GM21723 (cell line): ENCODE measurements around the gene TUBB3.
A peak's percentile ranks its signal among the peaks of the same experiment; 100 is the strongest.

ENCODE experiments used
- ATAC-seq: cut with Tn5 transposase; IDR thresholded peaks from one replicate; pipeline ENCODE4 v1.9.1; 2021; ENCODE audit warnings: mild to moderate bottlenecking, moderate library complexity; ENCODE audit not compliant: unreplicated experiment

TUBB3 gene

GRCh38 chr16:89936508-89936907 is 13.4 kb downstream of the TUBB3 start:
- no peak for ATAC-seq

DNA sequence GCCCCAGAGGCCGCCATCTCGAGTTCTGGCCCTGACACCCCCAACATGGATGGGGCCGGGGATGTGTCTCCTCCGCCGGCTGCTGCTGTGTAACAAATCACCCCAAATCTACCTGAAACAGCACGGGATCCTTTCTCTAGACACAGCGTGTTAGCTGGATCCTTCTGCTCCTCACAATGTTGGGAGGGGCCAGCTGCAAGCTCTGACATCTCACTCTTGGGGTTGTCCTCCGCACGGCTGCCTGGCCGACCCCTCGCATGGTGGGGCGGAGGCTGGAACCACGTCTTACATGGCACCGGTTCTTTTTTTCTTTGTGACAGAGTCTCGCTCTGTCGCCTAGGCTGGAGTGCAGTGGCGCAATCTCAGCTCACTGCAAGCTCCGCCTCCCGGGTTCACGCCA is 13.8 kb downstream of the TUBB3 start:
- ATAC-seq = no peak

GRCh38 chr16:89938175-89938885 is 15.2 kb downstream of the TUBB3 start:
- no peak for ATAC-seq

DNA sequence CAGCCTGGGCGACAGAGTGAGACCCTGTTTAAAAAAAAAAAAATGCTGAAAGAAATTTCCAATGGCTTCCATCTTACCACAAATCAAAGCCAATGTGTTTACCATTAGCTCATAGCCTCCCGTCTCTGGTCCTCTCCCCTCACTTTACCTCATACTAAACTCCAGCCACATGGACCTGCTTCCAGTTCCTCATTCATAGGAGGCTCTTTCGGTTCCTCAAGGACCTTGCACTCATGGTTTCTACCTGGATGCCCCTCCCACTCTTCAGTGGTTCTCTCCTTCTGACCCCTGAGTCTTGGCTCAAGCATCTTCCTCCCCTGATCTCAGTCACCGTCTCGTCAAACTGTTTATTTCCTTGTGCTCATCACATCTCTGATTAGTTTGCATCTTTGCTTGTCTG is 21.6 kb downstream of the TUBB3 start:
- ATAC-seq = no peak

DNA sequence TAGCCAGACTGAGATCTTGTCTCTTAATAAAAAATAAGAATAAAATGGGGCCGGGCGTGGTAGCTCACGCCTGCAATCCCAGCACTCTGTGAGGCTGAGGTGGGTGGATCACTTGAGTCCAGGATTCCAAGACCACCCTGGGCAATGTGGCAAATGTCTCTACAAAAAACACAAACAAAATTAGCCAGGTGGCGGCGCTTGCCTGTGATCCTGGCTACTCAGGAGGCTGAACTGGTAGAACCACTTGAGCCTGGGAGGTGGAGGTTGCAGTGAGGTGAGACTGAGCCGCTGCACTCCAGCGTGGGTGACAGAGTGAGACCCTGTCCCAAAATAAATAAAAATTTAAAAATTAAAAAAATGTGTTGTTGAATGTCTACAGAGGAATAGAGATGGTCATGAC is 22.5 kb downstream of the TUBB3 start:
- ATAC-seq = no peak

DNA sequence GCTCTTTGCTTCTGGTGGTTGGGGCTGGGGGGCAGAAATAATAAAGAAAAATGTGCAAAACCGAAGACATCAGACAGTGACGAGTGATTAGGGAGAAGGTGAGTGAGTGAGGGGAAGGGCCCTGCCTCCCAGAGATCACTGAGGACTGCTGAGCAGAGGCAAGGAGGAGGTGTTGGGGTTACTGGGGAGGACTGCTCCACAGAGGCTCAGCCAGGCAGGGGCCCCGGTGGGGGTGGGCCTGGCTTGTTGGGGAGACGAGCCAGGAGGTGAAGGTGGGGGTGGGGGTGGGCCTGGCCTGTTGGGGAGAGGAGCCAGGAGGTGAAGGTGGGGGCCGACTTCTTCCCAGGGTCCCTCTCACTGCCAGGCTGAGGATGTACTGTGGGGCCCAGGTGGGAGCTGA is 23.4 kb downstream of the TUBB3 start:
- no peak for ATAC-seq

GRCh38 chr16:89949121-89949742 is 26.1 kb downstream of the TUBB3 start:
- ATAC-seq = no peak

DNA sequence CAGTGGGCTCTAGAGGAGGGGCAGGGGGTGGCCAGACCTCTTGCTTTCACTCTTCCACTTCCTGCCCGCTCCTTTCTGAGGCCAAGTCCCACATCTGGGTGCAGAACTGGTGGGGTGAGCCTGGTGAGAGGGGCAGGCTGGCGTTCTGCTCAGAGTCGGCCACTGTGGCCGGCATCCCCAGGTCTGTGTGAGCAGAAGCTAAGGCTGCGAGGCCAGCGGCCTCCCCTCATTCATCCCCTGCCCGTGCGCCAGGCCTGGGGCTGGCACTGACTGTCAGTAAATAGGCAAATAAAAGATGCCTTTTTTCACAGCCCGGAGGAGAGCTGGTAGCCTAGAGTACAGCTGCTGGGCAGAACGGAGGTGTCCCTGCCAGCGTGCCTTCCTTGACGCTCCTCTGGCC is 26.6 kb downstream of the TUBB3 start:
- no peak for ATAC-seq

GRCh38 chr16:89951509-89951908 is 28.4 kb downstream of the TUBB3 start:
- no peak for ATAC-seq

GRCh38 chr16:89952049-89952448 is 28.9 kb downstream of the TUBB3 start:
- no peak for ATAC-seq

DNA sequence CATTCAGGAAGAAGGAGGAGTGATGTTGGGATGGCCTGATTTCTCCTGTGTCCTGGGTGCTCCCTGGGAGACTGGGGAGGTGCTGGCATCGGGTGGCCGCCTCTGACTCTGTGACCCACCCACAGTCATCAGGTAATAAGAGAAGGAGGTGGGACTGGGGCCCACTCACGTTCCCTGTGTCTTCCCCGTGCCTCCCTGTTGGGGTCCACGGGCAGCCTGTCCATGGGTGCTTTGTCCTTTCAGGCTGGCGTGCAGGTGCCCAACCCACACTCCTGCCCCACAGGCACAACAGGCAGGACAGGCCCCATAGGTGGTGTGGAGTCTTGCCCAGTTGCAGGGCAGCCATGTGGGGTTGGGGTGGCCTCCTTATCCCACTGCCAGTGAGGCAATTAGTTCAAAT is 29.4 kb downstream of the TUBB3 start:
- no peak for ATAC-seq

GRCh38 chr16:89953671-89954406 is 30.7 kb downstream of the TUBB3 start:
- peak; percentile 69 for ATAC-seq

DNA sequence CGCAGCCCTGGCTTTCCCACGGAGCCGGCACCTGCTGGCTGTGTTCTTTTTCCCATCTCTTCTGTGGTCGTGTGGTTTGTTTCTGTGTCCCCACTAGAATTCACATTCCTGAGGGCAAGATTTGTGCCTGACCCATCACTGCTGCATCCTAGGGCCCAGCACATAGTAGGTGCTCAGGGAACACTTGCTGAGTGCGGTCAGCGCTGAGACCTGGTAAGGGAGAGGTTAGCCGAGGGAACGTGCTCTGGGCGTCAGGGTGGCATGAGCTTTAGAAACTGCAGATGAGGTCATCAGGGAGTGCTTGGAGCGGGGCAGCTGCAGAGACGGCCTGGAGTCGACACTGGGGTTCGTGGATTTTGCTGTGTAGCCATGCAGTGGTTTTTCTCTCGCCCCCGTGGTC is 31.3 kb downstream of the TUBB3 start:
- ATAC-seq = no peak

- ATAC-seq = no peak
Measured at GRCh38 chr16:89955001-89955685, 32.0 kb downstream of the TUBB3 start.

- ATAC-seq = no peak
Measured at GRCh38 chr16:89956505-89957215, 33.5 kb downstream of the TUBB3 start.

- no peak for ATAC-seq
Measured at GRCh38 chr16:89957216-89957785, 34.2 kb downstream of the TUBB3 start.

DNA sequence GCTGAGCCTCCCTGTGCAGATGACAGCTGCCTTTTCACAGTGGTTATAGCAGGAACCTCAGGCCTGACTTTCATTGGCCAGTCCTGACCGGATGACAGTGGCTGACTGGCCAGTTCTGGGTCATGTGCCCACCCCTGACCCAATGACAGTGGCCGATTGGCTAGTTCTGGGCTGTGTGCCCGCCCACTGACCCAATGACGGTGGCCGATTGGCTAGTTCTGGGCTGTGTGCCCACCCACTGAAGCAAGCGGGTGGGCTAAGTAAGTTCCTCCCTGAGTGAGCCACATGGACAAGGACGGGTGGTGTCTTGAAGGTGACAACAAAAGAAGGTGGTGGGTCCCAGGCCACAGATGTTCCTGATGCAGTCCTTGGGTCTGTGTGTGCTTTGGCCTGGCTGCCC is 34.9 kb downstream of the TUBB3 start:
- ATAC-seq = no peak

GRCh38 chr16:89958596-89958995 is 35.5 kb downstream of the TUBB3 start:
- ATAC-seq = no peak

DNA sequence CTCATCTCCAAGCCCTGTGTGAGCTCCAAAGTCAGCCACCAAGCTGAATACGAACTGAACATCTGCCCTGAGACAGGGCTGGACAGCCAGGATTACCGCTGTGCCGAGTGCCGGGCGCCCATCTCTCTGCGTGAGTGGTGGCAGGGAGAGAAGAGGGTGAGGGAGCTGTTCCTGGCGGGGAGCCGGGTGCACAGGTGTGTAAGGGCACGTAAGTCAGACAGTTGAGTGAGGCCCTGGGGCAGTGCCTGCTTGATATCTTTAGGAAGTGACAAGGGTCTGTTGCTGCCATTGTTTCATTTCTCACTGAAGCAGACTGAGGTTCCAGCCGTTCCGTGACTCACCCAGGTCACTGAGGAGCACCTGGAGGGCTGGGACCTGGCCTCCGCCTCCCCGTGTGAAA is 37.8 kb downstream of the TUBB3 start:
- no peak for ATAC-seq

GRCh38 chr16:89961920-89962319 is 38.8 kb downstream of the TUBB3 start:
- ATAC-seq = no peak
